ENCODE data around the gene PHKA1. TPM values are rescaled to one million over a fixed set of nuclear protein-coding genes. Genes with fewer than 3 reads are reported as not detected.

The PHKA1 gene
- total and polyA plus RNA-seq, 5 donors = 4.4 to 12.2 (median 11.1) TPM

GRCh38 chrX:72536542-72536941 is 177.6 kb downstream of the PHKA1 start:
- Histone ChIP-seq H3K4me1 (ENCODE audit: control insufficient read depth, insufficient read depth, low read length) (no peaks in the 10 kb centered on the region), H3K27ac (ENCODE audit: low read length) (no peak overlapping the region), H3K4me3 (ENCODE audit: low read length) (no peak overlapping the region), H3K27me3 (ENCODE audit: control insufficient read depth, insufficient read depth) (no peaks in the 10 kb centered on the region), H3K9me3 (ENCODE audit: control insufficient read depth, low read length) (no peaks in the 10 kb centered on the region)
- 87% methylated on average over 1 of the region's 1 CpG for WGBS
- intact Hi-C loops (cut with DNase I) = no loop called here
- ATAC-seq (peak; percentile 70 to 80), DNase-seq (no peak)

- WGBS = 98% methylated on average over 3 of the region's 3 CpGs
- Histone ChIP-seq H3K27ac (ENCODE audit: low read length) (no peak overlapping the region), H3K4me1 (ENCODE audit: control insufficient read depth, insufficient read depth, low read length) (no peaks in the 10 kb centered on the region), H3K27me3 (ENCODE audit: control insufficient read depth, insufficient read depth) (no peaks in the 10 kb centered on the region), H3K9me3 (ENCODE audit: control insufficient read depth, low read length) (no peaks in the 10 kb centered on the region), H3K4me3 (ENCODE audit: low read length) (no peak overlapping the region)
- intact Hi-C loops (cut with DNase I) = no loop called here
- ATAC-seq (no peak), DNase-seq (no peak)
Measured at GRCh38 chrX:72532366-72532765, 181.7 kb downstream of the PHKA1 start.

Other genes with a start within 250 kb of the PHKA1 start
- gene HDAC8, start 141.5 kb downstream of the PHKA1 start, total RNA-seq = 10 to 100 TPM; 15.5 to 21.1 (median 19.2) TPM
- gene HDAC8, start 141.5 kb downstream of the PHKA1 start, polyA plus RNA-seq = 19.3 TPM
- gene DMRTC1B, start 62.6 kb upstream of the PHKA1 start, total RNA-seq = not detected
- 0.14 TPM for gene DMRTC1B, start 62.6 kb upstream of the PHKA1 start, polyA plus RNA-seq
- gene FAM236B, start 68.4 kb upstream of the PHKA1 start, total RNA-seq = not detected
- not detected for gene FAM236B, start 68.4 kb upstream of the PHKA1 start, polyA plus RNA-seq
- gene FAM236D, start 93.9 kb upstream of the PHKA1 start, total RNA-seq = not detected
- gene FAM236D, start 93.9 kb upstream of the PHKA1 start, polyA plus RNA-seq = not detected
- gene FAM236C, start 198.3 kb upstream of the PHKA1 start, total RNA-seq = not detected
- gene FAM236C, start 198.3 kb upstream of the PHKA1 start, polyA plus RNA-seq = not detected
- not detected for gene FAM236A, start 223.9 kb upstream of the PHKA1 start, total RNA-seq
- gene FAM236A, start 223.9 kb upstream of the PHKA1 start, polyA plus RNA-seq = not detected
- under 1 TPM in 1 of 4 donors, not detected in 3; 0.26 TPM for gene DMRTC1, start 229.5 kb upstream of the PHKA1 start, total RNA-seq
- gene DMRTC1, start 229.5 kb upstream of the PHKA1 start, polyA plus RNA-seq = not detected